ENCODE measurements around the gene ATP6V0D1. TPM values are rescaled to one million over a fixed set of nuclear protein-coding genes. Genes with fewer than 3 reads are reported as not detected.

ATP6V0D1 gene
- total RNA-seq, 1 experiment from 2014 or later, result 50.5 TPM

DNA sequence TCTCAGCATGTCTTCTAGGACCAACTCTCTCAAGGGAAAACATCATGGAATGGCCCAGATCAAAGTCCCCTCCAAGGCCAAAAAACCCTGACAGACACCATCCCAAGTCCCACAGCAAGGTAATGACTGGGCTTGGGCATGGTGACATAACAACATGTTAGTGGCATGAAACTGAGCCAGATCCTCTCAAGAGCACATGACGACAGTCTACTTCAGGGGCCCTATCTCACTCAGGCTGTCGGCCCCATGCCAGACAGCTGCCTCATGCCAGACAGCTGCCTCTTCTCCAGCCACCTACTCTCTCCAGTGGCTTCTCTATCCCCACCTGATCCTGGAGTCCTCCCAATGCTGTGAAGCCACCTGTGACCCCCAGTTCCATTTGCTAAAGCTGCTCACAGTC lies 31.6 kb downstream of the ATP6V0D1 start:
- intact Hi-C loops (cut with micrococcal nuclease), result loop anchor here (10.0 kb wide), 1 partner anchor 75 kb away; no protein-coding TSS in a partner anchor
- DNase-seq (ENCODE audit: unreplicated experiment), result no peak
- Mint-ChIP-seq H3K4me1 (ENCODE audit: insufficient read depth, unreplicated experiment) (no peaks in the 10 kb centered on the region), H3K4me3 (ENCODE audit: unreplicated experiment) (no peak overlapping the region), H3K27me3 (ENCODE audit: insufficient read depth, unreplicated experiment) (no peaks in the 10 kb centered on the region), H3K27ac (ENCODE audit: low read depth, unreplicated experiment) (peak overlapping the region; percentile 31), H3K9me3 (ENCODE audit: unreplicated experiment) (no peaks in the 10 kb centered on the region), H3K36me3 (ENCODE audit: insufficient read depth, unreplicated experiment) (peaks cover 35% of the 10 kb centered on the region)
- BruUV-seq (replicated peaks), result no TSS peak
- ChIA-PET CTCF (interaction anchor here (1.2 to 3.5 kb wide), 3 partner anchors 17 to 214 kb away, joined by 3 to 18 read pairs (median 5); no protein-coding TSS in a partner anchor), POLR2A (no interaction called here)
- TF ChIP-seq CTCF (IDR thresholded peaks at IDR 0.05; ENCODE audit: unreplicated experiment), result no peak

DNA sequence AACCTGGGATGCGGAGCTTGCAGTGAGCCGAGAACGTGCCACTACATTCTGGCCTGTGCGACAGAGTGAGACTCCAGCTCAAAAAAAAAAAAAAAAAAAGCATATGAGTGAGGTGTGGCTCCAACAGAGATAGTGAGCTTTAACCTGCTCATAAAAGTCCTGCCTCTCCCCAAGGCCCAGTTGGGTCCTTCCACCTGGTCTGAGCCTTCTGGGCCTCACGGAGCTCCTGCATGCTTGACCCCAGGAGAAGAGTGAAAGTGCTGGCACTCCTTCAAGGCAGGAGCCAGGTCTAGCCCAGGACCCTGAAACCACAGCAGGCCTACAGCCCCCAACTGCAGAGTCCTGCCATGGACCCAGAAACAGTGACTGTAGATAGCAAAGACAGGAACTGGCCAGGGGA lies 32.4 kb downstream of the ATP6V0D1 start:
- no peaks in the 10 kb centered on the region for H3K9me3 Mint-ChIP-seq (ENCODE audit: unreplicated experiment)
- no peak overlapping the region for H3K27ac Mint-ChIP-seq (ENCODE audit: low read depth, unreplicated experiment)
- H3K27me3 Mint-ChIP-seq (ENCODE audit: insufficient read depth, unreplicated experiment), result no peaks in the 10 kb centered on the region
- ChIA-PET POLR2A (no interaction called here), CTCF (interaction anchor here (0.6 to 2.6 kb wide), 13 partner anchors 14 to 390 kb away, joined by 3 to 29 read pairs (median 4); partner anchors contain the start of gene ATP6V0D1)
- BruUV-seq (replicated peaks), result no TSS peak
- no peak for DNase-seq (ENCODE audit: unreplicated experiment)
- H3K4me3 Mint-ChIP-seq (ENCODE audit: unreplicated experiment), result no peak overlapping the region
- TF ChIP-seq CTCF (IDR thresholded peaks at IDR 0.05; ENCODE audit: unreplicated experiment), result no peak
- intact Hi-C loops (cut with micrococcal nuclease), result loop anchor here (10.0 kb wide), 1 partner anchor 74 kb away; no protein-coding TSS in a partner anchor
- H3K4me1 Mint-ChIP-seq (ENCODE audit: insufficient read depth, unreplicated experiment), result no peaks in the 10 kb centered on the region
- peaks cover 32% of the 10 kb centered on the region for H3K36me3 Mint-ChIP-seq (ENCODE audit: insufficient read depth, unreplicated experiment)

DNA sequence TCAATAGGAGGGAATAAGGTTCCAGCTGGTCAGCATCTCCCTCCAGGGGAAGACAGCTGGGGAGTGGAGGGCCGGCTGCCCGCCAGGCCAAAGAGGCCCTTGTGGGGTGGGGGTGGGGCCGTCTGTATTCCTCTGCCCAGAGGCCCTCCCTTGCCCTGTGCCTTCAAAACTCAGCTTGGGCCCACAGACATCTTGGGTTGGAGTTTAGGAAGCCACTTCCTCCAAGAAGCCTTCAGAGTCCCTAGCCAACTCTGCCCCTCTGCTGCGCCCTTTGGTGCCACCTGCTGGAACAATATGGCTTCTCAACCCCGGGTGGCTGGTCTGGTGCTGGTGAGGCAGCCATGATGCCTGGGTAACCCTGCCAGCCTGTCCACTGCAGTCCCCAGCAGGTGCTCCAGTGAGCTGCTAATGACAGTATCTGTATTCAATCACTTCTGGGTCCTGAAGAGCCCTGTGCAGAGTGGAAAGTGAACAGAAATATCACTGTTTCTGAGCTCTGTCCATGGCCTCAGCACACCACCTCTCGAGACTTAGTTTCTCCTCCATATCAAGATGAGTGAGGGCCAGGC lies 33.4 kb downstream of the ATP6V0D1 start:
- DNase-seq (ENCODE audit: unreplicated experiment), result peak; percentile 75
- Mint-ChIP-seq H3K36me3 (ENCODE audit: insufficient read depth, unreplicated experiment) (peaks cover 29% of the 10 kb centered on the region), H3K9me3 (ENCODE audit: unreplicated experiment) (no peaks in the 10 kb centered on the region), H3K4me1 (ENCODE audit: insufficient read depth, unreplicated experiment) (no peaks in the 10 kb centered on the region), H3K4me3 (ENCODE audit: unreplicated experiment) (no peak overlapping the region), H3K27me3 (ENCODE audit: insufficient read depth, unreplicated experiment) (no peaks in the 10 kb centered on the region), H3K27ac (ENCODE audit: low read depth, unreplicated experiment) (no peak overlapping the region)
- ChIA-PET CTCF (interaction anchor here (0.6 to 2.6 kb wide), 21 partner anchors 9 to 517 kb away, joined by 3 to 29 read pairs (median 4); partner anchors contain the start of genes ATP6V0D1 and ZDHHC1), POLR2A (interaction anchor here (1.0 kb wide), 1 partner anchor 34 kb away, joined by 4 read pairs; the partner anchor contains the start of gene ATP6V0D1)
- BruUV-seq (replicated peaks), result no TSS peak
- intact Hi-C loops (cut with micrococcal nuclease), result loop anchor here (1.0 to 10.0 kb wide), 2 partner anchors 19 to 73 kb away; no protein-coding TSS in a partner anchor
- peak; percentile 53 for TF ChIP-seq CTCF (IDR thresholded peaks at IDR 0.05; ENCODE audit: unreplicated experiment)

- H3K36me3 Mint-ChIP-seq (ENCODE audit: insufficient read depth, unreplicated experiment), result peaks cover 29% of the 10 kb centered on the region
- no peaks in the 10 kb centered on the region for H3K9me3 Mint-ChIP-seq (ENCODE audit: unreplicated experiment)
- intact Hi-C loops (cut with micrococcal nuclease), result loop anchor here (1.0 to 10.0 kb wide), 2 partner anchors 19 to 72 kb away; no protein-coding TSS in a partner anchor
- TF ChIP-seq CTCF (IDR thresholded peaks at IDR 0.05; ENCODE audit: unreplicated experiment), result no peak
- no TSS peak for BruUV-seq (replicated peaks)
- no peak overlapping the region for H3K27ac Mint-ChIP-seq (ENCODE audit: low read depth, unreplicated experiment)
- DNase-seq (ENCODE audit: unreplicated experiment), result no peak
- H3K4me3 Mint-ChIP-seq (ENCODE audit: unreplicated experiment), result no peak overlapping the region
- H3K27me3 Mint-ChIP-seq (ENCODE audit: insufficient read depth, unreplicated experiment), result no peaks in the 10 kb centered on the region
- peaks cover 2% of the 10 kb centered on the region for H3K4me1 Mint-ChIP-seq (ENCODE audit: insufficient read depth, unreplicated experiment)
- CTCF ChIA-PET, result interaction anchor here (0.6 to 2.6 kb wide), 16 partner anchors 9 to 580 kb away, joined by 3 to 29 read pairs (median 3); partner anchors contain the start of gene ZDHHC1
- POLR2A ChIA-PET, result interaction anchor here (1.0 kb wide), 1 partner anchor 34 kb away, joined by 4 read pairs; the partner anchor contains the start of gene ATP6V0D1
Observed at GRCh38 chr16:67446968-67447507, 33.9 kb downstream of the ATP6V0D1 start.
